HG03159 (cell line): ENCODE measurements around the gene CHD1.
A peak's percentile ranks its signal among the peaks of the same experiment; 100 is the strongest.

Source experiments
- ATAC-seq: cut with Tn5 transposase; IDR thresholded peaks from one replicate; pipeline ENCODE4 v1.9.1; 2021; ENCODE audit warnings: mild to moderate bottlenecking, moderate library complexity; ENCODE audit not compliant: unreplicated experiment

CHD1 gene

DNA sequence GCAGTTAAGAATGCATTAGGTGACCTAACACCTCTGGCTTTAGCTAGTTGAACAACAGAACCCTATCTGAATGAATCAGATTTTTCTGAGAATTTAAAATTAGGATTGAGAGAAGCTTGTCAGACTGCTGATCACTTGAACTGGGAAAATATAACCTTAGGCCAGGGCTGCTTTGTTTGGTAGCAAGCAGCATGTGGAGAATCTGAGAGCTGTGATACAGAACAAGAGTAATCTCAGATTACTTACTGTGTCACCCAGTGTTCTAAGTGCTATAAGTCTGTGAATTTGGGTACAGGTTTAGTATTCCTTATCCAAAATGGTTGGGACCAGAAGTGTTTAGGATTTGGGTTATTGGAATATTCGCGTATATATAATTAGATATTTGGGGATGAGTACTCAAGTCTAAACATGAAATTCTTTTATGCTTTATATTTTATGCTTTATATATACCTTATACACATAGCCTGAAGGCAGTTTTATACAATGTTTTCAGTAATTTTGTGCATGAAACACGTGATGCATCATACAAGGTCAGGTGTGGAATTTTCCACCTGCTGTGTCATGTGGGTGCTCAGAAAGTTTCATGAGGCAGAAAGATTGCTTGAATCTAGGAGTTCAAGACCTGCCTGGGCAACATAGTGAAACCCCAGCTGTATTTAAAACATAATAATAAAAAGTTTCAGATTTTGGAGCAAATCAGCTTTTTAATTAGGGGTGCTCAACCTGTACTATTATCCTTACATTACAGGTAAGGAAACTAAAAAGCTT, 8.3 kb upstream of the CHD1 start:
- ATAC-seq, result no peak

DNA sequence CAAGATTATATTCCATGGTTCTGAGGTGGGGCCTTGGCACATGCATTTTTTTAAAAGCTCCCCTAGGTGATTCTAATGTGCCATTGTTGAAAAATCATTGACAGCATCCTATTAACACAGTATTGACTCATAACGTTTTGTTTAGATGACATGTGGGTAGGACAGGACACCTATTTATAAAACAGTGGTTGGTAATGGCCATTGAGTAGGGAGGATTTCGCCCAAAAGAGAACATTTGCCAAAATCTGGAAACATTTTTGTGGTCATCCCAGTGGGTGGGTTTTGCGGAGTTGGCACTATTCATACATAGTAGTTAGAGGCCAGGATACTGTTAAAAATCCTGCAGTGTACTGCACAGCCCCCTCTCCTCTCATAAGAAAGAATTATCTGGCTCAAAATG, 6.4 kb upstream of the CHD1 start:
- no peak for ATAC-seq

GRCh38 chr5:98934546-98934945, 5.7 kb upstream of the CHD1 start:
- no peak for ATAC-seq

DNA sequence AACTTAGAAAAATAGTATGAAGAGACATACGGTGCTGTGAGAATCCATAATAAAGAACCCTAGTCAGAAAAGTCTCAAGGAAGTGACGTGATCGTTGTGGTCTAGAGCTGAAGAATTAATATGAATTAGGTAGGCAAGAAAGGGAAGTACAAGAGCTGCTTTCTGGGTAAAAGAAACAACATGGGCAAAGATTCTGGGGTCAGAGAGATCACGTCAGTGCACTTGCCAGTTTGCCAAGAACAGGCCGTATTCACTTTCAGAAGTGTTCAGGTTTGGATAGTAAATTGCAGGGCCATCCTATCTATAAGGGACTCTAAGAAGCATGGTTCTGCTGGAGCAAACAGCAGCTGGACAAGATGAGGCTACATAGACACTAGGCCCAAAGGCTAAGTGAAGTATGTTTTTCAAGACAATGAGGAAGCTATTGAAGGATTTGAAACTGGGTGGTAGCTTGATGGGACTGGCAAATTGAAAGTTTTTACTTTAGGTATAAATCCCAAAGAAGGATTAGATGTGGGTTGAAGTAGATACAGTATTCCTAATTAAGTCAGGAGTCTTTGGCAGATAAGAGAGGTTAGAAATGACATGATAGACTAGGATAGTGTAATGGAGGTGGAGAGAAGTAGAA, 4.8 kb upstream of the CHD1 start:
- ATAC-seq, result peak; percentile 43

GRCh38 chr5:98930972-98931762, 2.4 kb upstream of the CHD1 start:
- ATAC-seq, result no peak

GRCh38 chr5:98929710-98930298, 997 bp upstream of the CHD1 start:
- no peak for ATAC-seq

GRCh38 chr5:98927989-98928872, 576 bp downstream of the CHD1 start:
- peak; percentile 25 for ATAC-seq

GRCh38 chr5:98927242-98927988, 1.4 kb downstream of the CHD1 start:
- ATAC-seq, result no peak

- ATAC-seq, result no peak
Observed at GRCh38 chr5:98923966-98924365, 4.8 kb downstream of the CHD1 start.

DNA sequence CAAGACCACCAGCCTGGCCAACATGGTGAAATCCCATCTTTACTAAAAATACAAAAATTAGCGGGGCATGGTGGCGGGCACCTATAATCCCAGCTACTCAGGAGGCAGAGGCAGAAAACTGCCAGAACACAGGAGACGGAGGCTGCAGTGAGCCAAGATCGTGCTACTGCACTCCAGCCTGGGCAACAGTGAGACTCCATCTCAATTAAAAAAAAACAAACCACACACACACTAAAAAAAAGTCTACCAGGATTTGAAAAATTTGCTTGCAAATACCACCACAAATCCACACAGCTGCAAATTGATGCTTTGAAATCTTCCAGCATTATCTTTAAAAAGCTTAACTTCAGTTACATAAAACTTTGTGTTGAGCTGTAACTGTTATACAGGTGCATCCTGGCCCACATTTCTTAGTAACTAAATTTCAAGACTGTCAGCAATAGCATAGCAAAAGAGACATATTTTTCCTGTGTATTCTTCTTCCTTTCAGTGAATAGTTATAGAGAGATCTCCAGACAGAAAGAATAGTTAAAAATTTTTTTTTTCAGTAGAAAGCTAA, 6.8 kb downstream of the CHD1 start:
- ATAC-seq, result no peak

- no peak for ATAC-seq
Observed at GRCh38 chr5:98917433-98917832, 11.4 kb downstream of the CHD1 start.

- no peak for ATAC-seq
Observed at GRCh38 chr5:98916540-98916939, 12.3 kb downstream of the CHD1 start.

DNA sequence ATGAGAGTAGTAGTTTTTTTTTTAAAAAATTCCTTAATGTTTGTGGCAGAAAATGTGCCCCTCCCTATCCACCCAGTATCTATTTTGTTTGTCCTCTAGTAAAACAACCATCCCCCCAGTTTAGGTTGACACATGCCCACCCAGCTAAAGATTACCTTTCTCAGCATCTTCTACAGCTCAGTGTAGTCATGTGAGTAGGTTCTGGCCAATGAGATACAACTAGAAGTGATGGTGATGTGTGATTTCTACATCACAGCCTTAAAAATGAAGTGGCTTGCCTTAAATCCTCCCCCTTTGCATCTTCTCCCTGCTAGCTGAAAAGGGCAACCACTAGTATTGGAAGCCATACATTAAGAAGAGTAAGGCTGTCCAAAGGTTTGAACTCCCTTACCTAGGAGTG, 14.9 kb downstream of the CHD1 start:
- ATAC-seq, result no peak

GRCh38 chr5:98911280-98912040, 17.3 kb downstream of the CHD1 start:
- no peak for ATAC-seq

GRCh38 chr5:98909363-98909762, 19.4 kb downstream of the CHD1 start:
- no peak for ATAC-seq

GRCh38 chr5:98907951-98908350, 20.9 kb downstream of the CHD1 start:
- ATAC-seq, result no peak

DNA sequence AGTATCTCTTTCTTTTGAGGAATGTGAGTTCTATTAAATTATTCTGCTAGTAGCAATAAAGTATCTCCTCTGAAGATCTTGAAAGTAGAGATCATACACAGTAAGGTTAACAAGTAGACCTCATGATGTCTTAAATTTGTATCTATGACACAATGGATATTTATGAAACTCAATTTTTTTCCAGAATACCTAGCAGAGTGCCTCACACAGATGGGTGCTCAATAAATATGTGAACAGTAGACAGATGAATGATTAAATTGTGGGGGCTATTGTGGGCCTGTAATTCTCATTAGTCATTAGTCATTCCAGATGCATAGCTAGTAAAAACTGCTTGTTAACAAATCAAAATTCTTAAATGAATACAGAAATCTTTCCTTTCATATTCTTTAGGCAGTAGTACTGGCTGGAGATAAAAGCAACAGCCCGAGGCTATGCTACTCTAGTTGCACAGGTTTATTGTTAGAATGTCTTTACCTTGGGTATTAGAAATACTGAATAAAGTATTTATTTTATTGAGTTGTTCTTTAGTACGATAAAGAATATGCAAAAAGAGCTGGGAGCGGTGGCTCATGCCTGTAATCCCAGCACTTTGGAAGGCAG, 22.0 kb downstream of the CHD1 start:
- ATAC-seq, result no peak
